Measurements from ENCODE around the gene PRCD.
A peak's percentile ranks its signal among the peaks of the same experiment; 100 is the strongest.

Gene PRCD, protein sequence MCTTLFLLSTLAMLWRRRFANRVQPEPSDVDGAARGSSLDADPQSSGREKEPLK
- long read RNA-seq, donor 1, partial matches to known transcripts: 12 of 12 reads
- long read RNA-seq, donor 1, other reads (novel, unspliced or antisense): 0 of 12 reads
- long read RNA-seq, donor 2: 0 reads
- long read RNA-seq, donor 3: 0 reads
- long read RNA-seq, donor 4: 0 reads
- long read RNA-seq, donor 5: 0 reads
- long read RNA-seq, donor 6: 0 reads
- long read RNA-seq, donor 7: 0 reads
- long read RNA-seq, donor 8: 0 reads

GRCh38 chr17:76539631-76540271 is at the start of gene PRCD:
PRCD (plus strand) TSS chr17:76540044; CDS start chr17:76540142, 98 bp downstream.
- no peak for DNase-seq

- no peak for DNase-seq
These were observed 49.6 kb upstream of the PRCD start for GRCh38 chr17:76490112-76490710.

- no peak for DNase-seq
These were observed 48.3 kb upstream of the PRCD start for GRCh38 chr17:76491271-76492122.

GRCh38 chr17:76492123-76492988 is 47.5 kb upstream of the PRCD start:
- DNase-seq: peak; percentile 42

DNA sequence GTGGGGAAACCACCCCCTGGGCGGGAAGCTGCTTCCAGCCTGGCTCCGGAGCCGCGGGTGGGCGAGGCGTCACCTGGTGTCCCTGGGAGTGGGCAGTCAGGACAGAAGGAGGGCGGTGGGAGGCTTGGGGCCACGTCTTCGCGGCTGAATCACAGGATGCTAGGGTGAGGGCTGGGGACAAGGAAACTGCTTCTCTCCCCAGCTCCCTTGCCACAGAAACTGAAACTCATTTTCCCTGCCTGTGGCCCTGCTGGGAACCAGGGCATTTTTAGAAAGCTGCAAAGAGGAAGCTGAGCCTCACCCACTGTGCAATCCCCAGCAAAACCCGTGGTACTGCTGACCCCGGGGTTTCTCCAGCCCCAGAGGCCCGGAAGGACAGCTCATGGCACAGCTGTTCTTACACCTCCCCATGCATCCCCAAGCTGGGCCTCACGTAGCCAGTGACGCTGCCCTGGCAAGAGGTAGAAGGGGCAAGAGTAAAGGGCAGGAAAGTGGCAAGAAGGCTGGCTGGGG is 46.8 kb upstream of the PRCD start:
- DNase-seq: no peak

DNA sequence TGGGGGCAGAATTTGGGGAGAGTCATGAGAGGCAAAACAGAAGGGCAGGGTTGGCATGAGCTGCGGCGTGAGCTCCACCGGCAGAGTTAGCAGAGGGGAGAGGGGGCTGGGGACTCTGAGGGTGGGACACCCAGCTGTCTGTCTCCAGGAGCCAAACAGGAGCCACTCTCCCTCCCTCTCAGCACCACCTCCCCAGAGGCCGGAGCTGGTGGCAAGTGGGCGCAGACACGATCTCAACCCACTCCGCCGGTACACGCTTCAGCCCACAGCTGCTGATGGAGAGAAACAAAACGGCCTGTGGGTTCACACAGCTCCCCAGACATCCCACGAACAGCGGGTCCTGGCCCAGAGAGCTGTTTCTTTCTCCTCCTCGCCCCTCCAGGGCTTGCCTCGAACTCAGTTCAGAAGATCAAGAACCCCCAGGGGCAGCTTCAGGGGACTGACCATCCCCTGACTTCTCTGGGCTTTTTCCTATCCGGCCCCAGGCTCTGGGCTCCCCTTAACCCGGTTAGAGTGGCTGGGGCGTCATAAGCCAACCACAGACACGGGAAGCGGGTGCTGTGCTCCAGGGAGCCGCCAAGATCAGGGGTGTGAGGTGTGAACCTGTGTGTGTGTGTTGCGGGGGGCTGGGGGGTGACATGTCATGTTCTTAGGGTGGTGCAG is 46.2 kb upstream of the PRCD start:
- no peak for DNase-seq

DNA sequence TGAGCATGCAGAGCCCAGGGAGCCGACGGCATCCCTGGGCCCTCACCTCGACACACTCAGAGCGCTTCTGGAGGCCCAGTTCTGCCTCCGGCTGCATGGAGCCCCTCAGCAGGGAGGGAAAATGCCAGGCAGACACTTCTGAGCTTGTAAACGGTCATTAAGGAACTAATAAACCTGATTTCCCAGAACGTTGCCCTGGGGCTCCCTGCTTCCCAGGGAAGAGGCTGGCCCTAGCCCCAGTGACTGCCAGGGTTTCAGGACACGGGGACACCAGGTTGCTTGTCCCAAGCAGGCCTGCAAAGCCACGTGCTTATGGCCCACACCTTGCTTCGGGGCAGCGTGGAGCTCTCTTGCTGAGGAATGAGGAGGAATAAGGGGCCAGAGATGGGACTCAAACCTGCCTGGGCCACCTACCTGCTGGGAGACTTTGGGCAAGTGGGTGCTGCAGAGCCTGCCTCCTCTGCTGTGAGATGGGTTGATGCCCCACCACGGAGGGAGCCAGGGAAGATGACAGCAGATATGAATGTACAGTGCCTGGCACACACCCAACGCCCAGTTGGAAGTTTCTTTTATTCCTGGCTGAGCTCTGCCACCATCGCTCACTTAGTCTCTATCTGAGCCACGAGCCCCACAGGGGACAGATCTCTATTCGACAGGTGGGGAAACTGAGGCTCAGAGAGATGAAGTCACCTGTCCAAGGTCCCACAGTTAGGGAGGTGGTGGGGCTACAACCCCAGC is 44.0 kb upstream of the PRCD start:
- DNase-seq: no peak

DNA sequence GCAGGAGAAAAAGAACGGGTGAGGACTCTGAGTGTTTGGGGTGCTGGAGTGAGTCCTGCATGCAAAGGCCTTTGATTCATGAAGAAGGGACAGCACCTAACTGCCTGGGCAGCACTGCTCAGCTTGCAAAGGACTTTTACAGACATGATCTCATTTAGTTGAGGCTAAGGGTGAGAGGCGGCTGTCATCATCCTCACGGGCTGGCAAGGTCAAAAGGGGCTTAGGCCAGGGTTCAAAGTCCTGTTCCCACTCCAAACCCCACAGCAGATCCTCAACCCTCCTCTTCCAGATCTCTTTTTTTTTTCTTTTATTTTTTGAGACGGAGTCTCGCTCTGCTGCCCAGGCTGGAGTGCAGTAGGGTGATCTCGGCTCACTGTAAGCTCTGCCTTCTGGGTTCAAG is 43.4 kb upstream of the PRCD start:
- DNase-seq: no peak

GRCh38 chr17:76497699-76497978 is 42.2 kb upstream of the PRCD start:
- DNase-seq: no peak

- DNase-seq: peak; percentile 69
These were observed 41.6 kb upstream of the PRCD start for GRCh38 chr17:76497979-76498875.

DNA sequence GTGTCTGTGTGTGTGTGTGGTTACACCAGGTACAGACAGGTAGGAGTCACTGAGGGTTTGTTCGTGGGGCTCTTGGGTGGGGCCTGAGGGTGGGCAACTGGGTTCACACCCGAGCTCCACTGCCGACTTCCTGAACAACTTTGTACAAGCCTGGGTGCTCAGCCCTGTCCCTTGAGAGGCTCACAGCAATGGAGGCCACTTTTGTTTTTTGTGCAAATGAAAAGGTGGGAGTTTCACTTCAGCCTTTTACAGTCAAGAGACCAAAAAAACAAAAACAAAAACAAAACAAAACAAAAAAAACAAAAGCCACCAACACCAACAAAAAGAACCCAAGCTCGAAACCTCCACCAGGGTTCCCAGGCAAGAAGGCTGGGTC is 41.0 kb upstream of the PRCD start:
- DNase-seq: no peak

DNA sequence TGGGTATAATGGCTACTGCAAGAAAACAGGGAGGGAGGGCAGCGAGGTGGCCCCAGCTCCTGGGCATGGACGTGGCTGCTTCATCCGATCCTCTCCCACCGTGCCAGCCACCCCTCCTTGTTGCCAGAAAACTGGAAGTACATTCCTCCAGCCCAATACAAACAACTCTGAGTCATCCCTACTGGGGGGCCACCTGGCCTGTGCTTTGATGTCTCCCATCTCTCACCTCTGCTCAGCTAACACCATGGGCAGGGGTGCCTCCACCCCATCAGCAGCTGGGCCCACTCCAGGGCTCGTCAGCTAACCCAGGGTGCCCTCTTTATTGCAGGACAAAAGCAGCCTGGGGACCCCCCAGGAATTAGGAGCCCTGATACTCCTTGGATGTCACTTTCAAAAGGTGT is 40.6 kb upstream of the PRCD start:
- no peak for DNase-seq

DNA sequence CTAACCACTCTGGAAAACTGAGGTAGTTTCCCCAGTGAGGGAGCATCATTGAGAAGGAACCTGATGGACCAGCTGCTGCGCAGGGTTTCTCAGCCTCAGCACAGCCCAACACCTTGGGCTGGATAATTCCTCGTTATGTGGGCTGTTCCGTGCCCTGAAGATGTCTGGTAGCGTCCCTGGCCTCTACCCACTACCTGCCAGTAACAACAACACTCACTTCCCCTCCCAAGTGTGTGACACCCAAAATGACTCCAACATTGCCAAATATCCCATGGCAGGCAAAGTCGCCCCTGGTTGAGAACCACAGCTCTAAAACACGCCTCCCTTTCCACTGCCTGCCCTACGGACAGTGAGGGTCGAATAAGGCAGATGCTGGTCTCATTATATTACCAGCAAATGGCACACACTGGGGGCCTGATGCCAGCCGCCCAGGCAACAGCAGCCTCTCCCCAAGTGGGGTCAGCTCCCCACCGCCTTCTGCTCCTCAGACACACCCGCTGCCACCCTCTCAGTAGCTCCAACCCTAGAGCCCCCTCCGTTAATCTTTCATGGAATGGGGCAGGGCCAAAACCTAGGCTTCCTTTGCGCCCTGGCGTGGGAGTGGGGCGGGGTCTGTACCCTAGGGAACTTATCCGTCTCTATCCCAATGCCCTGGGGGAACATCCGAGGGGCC is 39.6 kb upstream of the PRCD start:
- DNase-seq: no peak

DNA sequence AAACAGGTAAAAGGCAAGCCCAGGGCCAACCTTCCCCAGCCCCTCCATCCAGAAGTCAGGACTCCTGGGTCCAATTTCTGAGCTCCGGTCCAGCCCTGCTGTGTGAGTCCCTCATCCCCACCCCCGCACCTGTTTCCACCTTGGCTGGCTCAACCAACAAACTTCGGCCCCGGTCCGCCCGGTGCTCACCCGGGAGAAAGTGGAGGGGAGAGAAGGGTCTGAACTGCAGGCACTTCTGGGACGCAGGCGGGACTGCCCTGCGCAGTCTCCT is 39.2 kb upstream of the PRCD start:
- no peak for DNase-seq

DNA sequence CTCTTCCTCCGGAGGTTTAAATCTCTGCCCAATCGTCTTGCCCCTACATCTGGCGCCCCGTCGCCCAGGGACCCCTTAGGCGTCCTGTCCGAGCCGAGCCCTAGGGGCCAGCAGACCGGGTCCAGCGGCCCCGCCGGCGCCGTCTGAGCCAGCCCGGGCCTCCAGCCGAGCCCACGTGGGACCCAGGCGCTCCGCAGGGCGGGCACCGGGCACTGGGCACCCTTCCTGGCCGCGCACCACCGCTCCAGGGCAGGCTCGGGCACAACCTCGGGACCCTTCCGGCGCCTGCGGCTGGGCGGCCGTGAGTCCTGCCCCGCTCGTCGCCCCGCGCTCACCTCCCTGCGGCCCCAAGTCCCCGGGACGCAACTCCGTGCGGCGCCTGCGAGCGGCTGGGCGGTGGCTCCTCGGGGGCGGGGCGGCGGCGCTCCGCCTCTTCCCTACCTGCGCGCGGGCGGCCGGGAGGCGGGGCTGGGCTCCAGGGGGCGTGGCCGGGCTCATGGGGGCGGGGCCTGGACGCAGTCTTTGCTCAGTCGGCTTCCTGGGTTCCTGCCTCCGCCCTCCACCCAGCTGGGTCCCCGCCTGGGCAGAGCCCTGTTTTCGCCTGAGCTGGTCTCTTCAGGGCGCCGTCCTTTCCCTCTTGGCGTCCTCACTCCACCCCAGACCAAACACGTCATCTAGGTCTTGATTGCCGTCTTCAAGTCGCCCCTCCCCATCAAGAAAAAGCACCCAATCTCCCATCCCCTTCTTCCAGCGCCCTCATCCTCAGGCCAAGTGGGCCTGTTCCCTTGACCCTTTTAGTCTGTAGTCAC is 38.6 kb upstream of the PRCD start, which contains the start of gene RHBDF2:
Gene RHBDF2, minus strand, starts transcription at position 406 of the 809 bp plus-strand sequence. CDS start 19,899 bp downstream, outside the sequence.
- DNase-seq: peak; percentile 92

GRCh38 chr17:76501827-76502307 is 38.0 kb upstream of the PRCD start:
- no peak for DNase-seq

- DNase-seq: no peak
These were observed 37.3 kb upstream of the PRCD start for GRCh38 chr17:76502341-76503211.

Data from right kidney (tissue), 9 donors.